Subcutaneous adipose tissue (tissue), 4 donors: ENCODE results near the gene KRTAP10-2. TPM values are rescaled to one million over a fixed set of nuclear protein-coding genes. Genes with fewer than 3 reads are reported as not detected.

Source experiments
- CTCF ChIP-seq: fragments of 450-650 bp; IDR thresholded peaks from one replicate; pipeline ENCODE4 v1.5.1; 2016; ENCODE audit warnings: low read depth, mild to moderate bottlenecking, control low read depth, antibody characterized with exemption, moderate library complexity
- total RNA-seq, 4 donors: library from RNA; depleted of rRNA; stranded (reverse); fragments of >200 nt; gene quantifications; one replicate each; pipeline ENCODE4 v1.1.0, GENCODE V29; 2016

The KRTAP10-2 gene
- total RNA-seq, 4 donors from 2014 or later = not detected

- TF ChIP-seq CTCF = no peak
These were observed 41.8 kb downstream of the KRTAP10-2 start for GRCh38 chr21:44509539-44509938.

- TF ChIP-seq CTCF = no peak
These were observed 42.4 kb downstream of the KRTAP10-2 start for GRCh38 chr21:44508711-44509445.

- TF ChIP-seq CTCF = no peak
These were observed 42.9 kb downstream of the KRTAP10-2 start for GRCh38 chr21:44508426-44508710.

- no peak for TF ChIP-seq CTCF
These were observed 43.5 kb downstream of the KRTAP10-2 start for GRCh38 chr21:44507673-44508425.

- TF ChIP-seq CTCF = no peak
These were observed 44.7 kb downstream of the KRTAP10-2 start for GRCh38 chr21:44506279-44507255.

- no peak for TF ChIP-seq CTCF
These were observed 45.5 kb downstream of the KRTAP10-2 start for GRCh38 chr21:44505673-44506278.
